Spleen (tissue), 7 donors: Measurements from ENCODE around the gene DCXR.

Experiments used
- POLR2A ChIP-seq, 3 donors: fragments of 450-650 bp; IDR thresholded peaks; one replicate each; pipeline ENCODE4 v1.5.1; 2017; ENCODE audit warnings: antibody characterized with exemption in 3 of 3, mild to moderate bottlenecking in 1 of 3
- POLR2AphosphoS5 ChIP-seq, 3 donors: sonication (generic); formaldehyde crosslinking; IDR thresholded peaks; one replicate each; pipeline ENCODE4 v1.5.1; 2017; ENCODE audit warnings: antibody characterized with exemption in 3 of 3
- TF ChIP-seq, protein P1 (sequence below), 11 experiments: fragments of 200-600 bp in 7 of 11; fragments of 450-650 bp in 4 of 11; sonication (generic) in 4 of 11; IDR thresholded peaks in 8 of 11; conservative IDR thresholded peaks in 3 of 11; 1 replicate in 7 of 11; 2 replicates in 4 of 11; pipeline versions ENCODE4 v1.4.0 to v1.8.0; 2016 to 2021; ENCODE audit warnings: antibody characterized with exemption in 11 of 11, inconsistent platforms in 4 of 11, mild to moderate bottlenecking in 1 of 11
- donor health status: DM: no; HTN: no; CAD: no; lungs with moderate emphysema.
- donor health status: DM: no; HTN: no; CAD: no.
- donor health status: DM: no; HTN: no; CAD: no.

GRCh38 chr17:81986606-81987005, 50.9 kb downstream of the DCXR start:
- TF ChIP-seq, protein P1, sequence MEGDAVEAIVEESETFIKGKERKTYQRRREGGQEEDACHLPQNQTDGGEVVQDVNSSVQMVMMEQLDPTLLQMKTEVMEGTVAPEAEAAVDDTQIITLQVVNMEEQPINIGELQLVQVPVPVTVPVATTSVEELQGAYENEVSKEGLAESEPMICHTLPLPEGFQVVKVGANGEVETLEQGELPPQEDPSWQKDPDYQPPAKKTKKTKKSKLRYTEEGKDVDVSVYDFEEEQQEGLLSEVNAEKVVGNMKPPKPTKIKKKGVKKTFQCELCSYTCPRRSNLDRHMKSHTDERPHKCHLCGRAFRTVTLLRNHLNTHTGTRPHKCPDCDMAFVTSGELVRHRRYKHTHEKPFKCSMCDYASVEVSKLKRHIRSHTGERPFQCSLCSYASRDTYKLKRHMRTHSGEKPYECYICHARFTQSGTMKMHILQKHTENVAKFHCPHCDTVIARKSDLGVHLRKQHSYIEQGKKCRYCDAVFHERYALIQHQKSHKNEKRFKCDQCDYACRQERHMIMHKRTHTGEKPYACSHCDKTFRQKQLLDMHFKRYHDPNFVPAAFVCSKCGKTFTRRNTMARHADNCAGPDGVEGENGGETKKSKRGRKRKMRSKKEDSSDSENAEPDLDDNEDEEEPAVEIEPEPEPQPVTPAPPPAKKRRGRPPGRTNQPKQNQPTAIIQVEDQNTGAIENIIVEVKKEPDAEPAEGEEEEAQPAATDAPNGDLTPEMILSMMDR (IDR thresholded peaks at IDR 0.05 in 8 of 11, conservative IDR thresholded peaks at IDR 0.05 in 3 of 11) = no peak
- no peak for TF ChIP-seq POLR2AphosphoS5 (IDR thresholded peaks at IDR 0.05)
- TF ChIP-seq POLR2A (IDR thresholded peaks at IDR 0.05) = no peak
